Uterus (tissue), 2 donors: ENCODE measurements around the gene TNS1.

Source experiments
- POLR2A ChIP-seq, 2 donors: fragments of 450-650 bp; IDR thresholded peaks; one replicate each; pipeline ENCODE4 v1.6.1; 2016; ENCODE audit warnings: antibody characterized with exemption in 2 of 2, mild to moderate bottlenecking in 1 of 2, moderate library complexity in 1 of 2
- TF ChIP-seq, protein P1 (sequence below), 4 experiments: fragments of 200-600 bp in 2 of 4; fragments of 450-650 bp in 2 of 4; sonication (generic) in 2 of 4; IDR thresholded peaks; one replicate each; pipeline ENCODE4 v1.5.1; 2016 to 2019; ENCODE audit warnings: antibody characterized with exemption in 4 of 4, mild to moderate bottlenecking in 2 of 4, moderate library complexity in 1 of 4

DNA sequence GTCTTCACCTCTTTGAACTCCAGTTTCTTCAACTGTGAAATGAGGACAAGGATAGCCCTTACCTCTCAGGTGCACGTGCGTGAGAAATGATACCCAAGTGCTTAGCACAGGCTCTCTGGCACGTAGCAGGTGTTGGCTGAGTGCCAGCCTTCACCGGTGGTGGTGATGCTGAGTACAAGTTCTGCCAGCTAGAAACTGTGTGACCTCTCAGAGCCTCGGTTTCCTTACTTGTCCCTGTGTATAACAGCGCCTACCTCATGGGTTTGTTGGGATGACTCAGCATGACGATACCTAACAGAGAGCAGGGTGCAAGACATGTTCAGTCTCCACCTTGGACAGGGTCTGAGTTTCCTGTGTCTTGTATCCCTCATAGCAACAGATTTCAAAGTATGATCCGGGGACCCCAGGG, 205.1 kb downstream of the TNS1 start:
- TF ChIP-seq, protein P1, sequence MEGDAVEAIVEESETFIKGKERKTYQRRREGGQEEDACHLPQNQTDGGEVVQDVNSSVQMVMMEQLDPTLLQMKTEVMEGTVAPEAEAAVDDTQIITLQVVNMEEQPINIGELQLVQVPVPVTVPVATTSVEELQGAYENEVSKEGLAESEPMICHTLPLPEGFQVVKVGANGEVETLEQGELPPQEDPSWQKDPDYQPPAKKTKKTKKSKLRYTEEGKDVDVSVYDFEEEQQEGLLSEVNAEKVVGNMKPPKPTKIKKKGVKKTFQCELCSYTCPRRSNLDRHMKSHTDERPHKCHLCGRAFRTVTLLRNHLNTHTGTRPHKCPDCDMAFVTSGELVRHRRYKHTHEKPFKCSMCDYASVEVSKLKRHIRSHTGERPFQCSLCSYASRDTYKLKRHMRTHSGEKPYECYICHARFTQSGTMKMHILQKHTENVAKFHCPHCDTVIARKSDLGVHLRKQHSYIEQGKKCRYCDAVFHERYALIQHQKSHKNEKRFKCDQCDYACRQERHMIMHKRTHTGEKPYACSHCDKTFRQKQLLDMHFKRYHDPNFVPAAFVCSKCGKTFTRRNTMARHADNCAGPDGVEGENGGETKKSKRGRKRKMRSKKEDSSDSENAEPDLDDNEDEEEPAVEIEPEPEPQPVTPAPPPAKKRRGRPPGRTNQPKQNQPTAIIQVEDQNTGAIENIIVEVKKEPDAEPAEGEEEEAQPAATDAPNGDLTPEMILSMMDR (IDR thresholded peaks at IDR 0.05) = no peak
- no peak for TF ChIP-seq POLR2A (IDR thresholded peaks at IDR 0.05)
